ENCODE data around the gene FAM219B.

GRCh38 chr15:74864296-74864695, 42.4 kb downstream of the FAM219B start:
- TF ChIP-seq CTCF (IDR thresholded peaks at IDR 0.05; ENCODE audit: insufficient read depth, low read length, poor library complexity, severe bottlenecking) (no peak), EZH2phosphoT487 (conservative IDR thresholded peaks at IDR 0.05; ENCODE audit: low read length) (no peak)

All from SU-DHL-6 (cell line).